ENCODE measurements around the gene GPR84.

DNA sequence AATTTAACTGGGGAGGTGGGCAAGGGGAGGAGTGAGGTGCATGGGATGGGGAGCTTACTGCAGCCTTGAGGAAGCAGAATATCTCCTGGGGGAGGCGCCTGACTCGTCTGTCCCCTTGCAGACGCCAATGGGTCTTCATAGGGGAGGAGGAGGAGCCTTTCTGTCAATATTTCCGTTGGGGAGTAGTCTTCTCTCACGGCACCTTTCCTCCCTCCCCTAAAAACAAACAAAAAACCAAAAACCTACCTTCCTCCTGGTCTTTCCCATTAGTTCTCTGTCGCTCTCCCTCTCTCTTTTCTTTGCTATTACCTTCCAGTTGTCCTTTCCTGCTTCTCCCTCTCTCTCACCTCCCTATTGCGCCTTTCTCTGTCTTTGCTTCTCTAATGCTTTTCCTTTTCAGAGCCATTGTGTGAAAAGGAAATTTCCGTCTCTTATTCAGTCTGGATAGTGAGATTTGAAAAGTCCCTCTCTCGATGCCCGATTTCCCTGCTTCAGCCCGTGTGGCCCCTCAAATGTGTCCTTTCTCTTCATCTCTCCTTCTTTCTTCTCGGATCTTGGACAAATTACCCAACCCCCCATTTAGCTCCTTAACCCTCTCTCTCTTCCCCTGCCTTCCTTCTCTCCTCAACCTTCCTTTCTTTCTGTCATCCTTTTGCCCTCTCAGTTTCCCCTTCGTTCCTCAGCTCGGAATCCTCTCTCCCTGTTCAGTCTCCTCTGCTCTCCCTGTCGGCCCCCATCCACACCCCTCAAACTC, 5.9 kb downstream of the GPR84 start:
- TF ChIP-seq POLR2A (IDR thresholded peaks at IDR 0.05): no peak
- TF ChIP-seq, protein P1, sequence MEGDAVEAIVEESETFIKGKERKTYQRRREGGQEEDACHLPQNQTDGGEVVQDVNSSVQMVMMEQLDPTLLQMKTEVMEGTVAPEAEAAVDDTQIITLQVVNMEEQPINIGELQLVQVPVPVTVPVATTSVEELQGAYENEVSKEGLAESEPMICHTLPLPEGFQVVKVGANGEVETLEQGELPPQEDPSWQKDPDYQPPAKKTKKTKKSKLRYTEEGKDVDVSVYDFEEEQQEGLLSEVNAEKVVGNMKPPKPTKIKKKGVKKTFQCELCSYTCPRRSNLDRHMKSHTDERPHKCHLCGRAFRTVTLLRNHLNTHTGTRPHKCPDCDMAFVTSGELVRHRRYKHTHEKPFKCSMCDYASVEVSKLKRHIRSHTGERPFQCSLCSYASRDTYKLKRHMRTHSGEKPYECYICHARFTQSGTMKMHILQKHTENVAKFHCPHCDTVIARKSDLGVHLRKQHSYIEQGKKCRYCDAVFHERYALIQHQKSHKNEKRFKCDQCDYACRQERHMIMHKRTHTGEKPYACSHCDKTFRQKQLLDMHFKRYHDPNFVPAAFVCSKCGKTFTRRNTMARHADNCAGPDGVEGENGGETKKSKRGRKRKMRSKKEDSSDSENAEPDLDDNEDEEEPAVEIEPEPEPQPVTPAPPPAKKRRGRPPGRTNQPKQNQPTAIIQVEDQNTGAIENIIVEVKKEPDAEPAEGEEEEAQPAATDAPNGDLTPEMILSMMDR (IDR thresholded peaks at IDR 0.05): no peak

Measured in adrenal gland (tissue), 5 donors.